Measurements from ENCODE around the gene SUMF1. TPM values are rescaled to one million over a fixed set of nuclear protein-coding genes. Genes with fewer than 3 reads are reported as not detected.

Gene SUMF1
- total RNA-seq, 2 donors from 2014 or later = 18.4 to 18.6 TPM

GRCh38 chr3:4407941-4408340 is 59.1 kb downstream of the SUMF1 start:
- Mint-ChIP-seq H3K36me3 (ENCODE audit: low read depth) (peaks cover 8% of the 10 kb centered on the region), H3K9me3 (no peaks in the 10 kb centered on the region), H3K27ac (no peak overlapping the region), H3K27me3 (ENCODE audit: insufficient read depth) (no peaks in the 10 kb centered on the region), H3K4me3 (no peak overlapping the region), H3K4me1 (no peaks in the 10 kb centered on the region)
- 84 to 93% methylated on average over 2 of the region's 2 CpGs for WGBS, 2 experiments (ENCODE audit: insufficient coverage in 1 of 2, insufficient read length in 1 of 2)
- Histone ChIP-seq H3K27me3 (ENCODE audit: control insufficient read depth, insufficient read depth, low read length, poor library complexity, severe bottlenecking) (no peaks in the 10 kb centered on the region), H3K27ac (ENCODE audit: low read depth, low read length) (no peak overlapping the region), H3K4me1 (ENCODE audit: control insufficient read depth, insufficient read depth, low read length) (no peaks in the 10 kb centered on the region), H3K9ac (ENCODE audit: extremely low read depth, low read length, poor library complexity, severe bottlenecking) (no peak overlapping the region), H3K36me3 (ENCODE audit: control insufficient read depth, insufficient read depth, low read length) (peaks cover 5% of the 10 kb centered on the region), H3K4me3 (ENCODE audit: low read length) (no peak overlapping the region), H3K9me3 (ENCODE audit: control insufficient read depth, low read length) (no peaks in the 10 kb centered on the region)
- DNase-seq = no peak
- no peak for TF ChIP-seq CTCF (conservative IDR thresholded peaks at IDR 0.05)

DNA sequence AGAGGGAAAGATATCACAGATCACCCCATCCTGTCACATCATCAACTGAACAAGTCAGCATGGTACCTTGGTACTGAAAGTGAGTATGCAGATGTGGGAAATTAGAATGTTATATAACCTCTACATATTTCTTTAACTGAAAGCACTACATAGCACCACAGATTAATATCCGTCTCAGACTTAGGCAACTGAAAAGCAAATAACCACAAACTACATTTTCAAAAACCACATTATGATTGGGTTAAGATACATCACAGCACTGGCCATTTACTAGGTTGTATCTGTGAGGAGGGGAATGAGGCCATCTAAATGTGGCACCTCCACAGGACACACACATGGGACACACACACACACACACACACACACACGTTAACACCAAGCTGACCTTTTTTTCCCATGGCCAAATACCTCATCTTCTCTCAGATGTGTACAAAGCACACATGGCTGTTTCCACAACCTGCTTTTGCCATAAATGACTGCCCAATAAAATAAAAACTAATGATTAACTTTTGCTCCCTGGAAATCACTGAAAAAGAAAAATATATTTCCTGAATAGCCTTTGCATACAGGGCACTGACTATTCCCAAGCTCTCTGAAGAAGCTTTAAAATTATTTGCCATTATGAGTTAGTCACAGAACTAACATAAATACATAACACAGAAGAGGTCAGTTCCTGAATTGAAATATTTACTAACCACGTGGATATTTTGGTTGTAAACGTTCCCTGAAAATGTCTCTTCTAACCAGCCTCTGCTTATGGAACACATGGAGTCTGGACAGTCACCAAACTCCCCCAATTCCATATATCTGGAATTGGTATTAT is 60.1 kb downstream of the SUMF1 start:
- no peak overlapping the region for H3K4me3 Mint-ChIP-seq

GRCh38 chr3:4404881-4405280 is 62.2 kb downstream of the SUMF1 start:
- Histone ChIP-seq H3K27ac (ENCODE audit: low read depth, low read length) (no peak overlapping the region), H3K4me1 (ENCODE audit: control insufficient read depth, insufficient read depth, low read length) (no peaks in the 10 kb centered on the region), H3K4me3 (ENCODE audit: low read length) (no peak overlapping the region), H3K9me3 (ENCODE audit: control insufficient read depth, low read length) (no peaks in the 10 kb centered on the region), H3K9ac (ENCODE audit: extremely low read depth, low read length, poor library complexity, severe bottlenecking) (no peak overlapping the region), H3K27me3 (ENCODE audit: control insufficient read depth, insufficient read depth, low read length, poor library complexity, severe bottlenecking) (no peaks in the 10 kb centered on the region), H3K36me3 (ENCODE audit: control insufficient read depth, insufficient read depth, low read length) (no peaks in the 10 kb centered on the region)
- Mint-ChIP-seq H3K4me1 (no peaks in the 10 kb centered on the region), H3K27me3 (ENCODE audit: insufficient read depth) (no peaks in the 10 kb centered on the region), H3K4me3 (no peak overlapping the region), H3K27ac (no peak overlapping the region), H3K36me3 (ENCODE audit: low read depth) (peaks cover 7% of the 10 kb centered on the region), H3K9me3 (no peaks in the 10 kb centered on the region)
- no peak for TF ChIP-seq CTCF (conservative IDR thresholded peaks at IDR 0.05)
- DNase-seq = no peak
- WGBS, 2 experiments (ENCODE audit: insufficient coverage in 1 of 2, insufficient read length in 1 of 2) = 90 to 92% methylated on average over 2 of the region's 2 CpGs

More for the DNA sequence above, 60.1 kb downstream of the SUMF1 start:
- Mint-ChIP-seq H3K4me1 (no peaks in the 10 kb centered on the region), H3K27me3 (ENCODE audit: insufficient read depth) (no peaks in the 10 kb centered on the region), H3K27ac (no peak overlapping the region), H3K9me3 (no peaks in the 10 kb centered on the region), H3K36me3 (ENCODE audit: low read depth) (peaks cover 8% of the 10 kb centered on the region)
- Histone ChIP-seq H3K27me3 (ENCODE audit: control insufficient read depth, insufficient read depth, low read length, poor library complexity, severe bottlenecking) (no peaks in the 10 kb centered on the region), H3K27ac (ENCODE audit: low read depth, low read length) (no peak overlapping the region), H3K36me3 (ENCODE audit: control insufficient read depth, insufficient read depth, low read length) (peaks cover 5% of the 10 kb centered on the region), H3K9me3 (ENCODE audit: control insufficient read depth, low read length) (no peaks in the 10 kb centered on the region), H3K4me1 (ENCODE audit: control insufficient read depth, insufficient read depth, low read length) (no peaks in the 10 kb centered on the region), H3K4me3 (ENCODE audit: low read length) (no peak overlapping the region), H3K9ac (ENCODE audit: extremely low read depth, low read length, poor library complexity, severe bottlenecking) (no peak overlapping the region)
- whole genome bisulfite sequencing, 2 experiments (ENCODE audit: insufficient coverage in 1 of 2, insufficient read length in 1 of 2) = 88 to 96% methylated on average over 3 to 4 of the region's 4 CpGs
- no peak for TF ChIP-seq CTCF (conservative IDR thresholded peaks at IDR 0.05)
- no peak for DNase-seq

All from endodermal cell (in vitro differentiated cells).